Trophoblast cell (in vitro differentiated cells and primary cell): ENCODE results near the gene RGS7BP. TPM values are rescaled to one million over a fixed set of nuclear protein-coding genes. Genes with fewer than 3 reads are reported as not detected.
A peak's percentile ranks its signal among the peaks of the same experiment; 100 is the strongest.

Experiments
- DNase-seq, 2 donors: peaks; one replicate each; pipeline ENCODE4 v3.0.0-alpha.2; 2016
- H2AFZ ChIP-seq: 2 replicates; pipeline ENCODE4 v1.6.1; 2013; ENCODE audit warnings: low read length, moderate library complexity, mild to moderate bottlenecking; ENCODE audit not compliant: insufficient read depth, poor library complexity
- H2AK5ac ChIP-seq: 2 replicates; pipeline ENCODE4 v1.6.1; 2013; ENCODE audit warnings: mild to moderate bottlenecking, low read length
- H2BK120ac ChIP-seq: 2 replicates; pipeline ENCODE4 v1.6.1; 2013; ENCODE audit warnings: low read length, mild to moderate bottlenecking, moderate library complexity; ENCODE audit not compliant: insufficient read depth, poor library complexity
- H2BK12ac ChIP-seq: 2 replicates; pipeline ENCODE4 v1.6.1; 2013; ENCODE audit warnings: mild to moderate bottlenecking, low read length, moderate library complexity
- H2BK5ac ChIP-seq: 2 replicates; pipeline ENCODE4 v1.6.1; 2013; ENCODE audit warnings: low read length, low read depth, moderate library complexity, mild to moderate bottlenecking; ENCODE audit not compliant: poor library complexity
- H3K14ac ChIP-seq: 2 replicates; pipeline ENCODE4 v1.6.1; 2013; ENCODE audit warnings: mild to moderate bottlenecking, low read length
- H3K18ac ChIP-seq: 2 replicates; pipeline ENCODE4 v1.6.1; 2013; ENCODE audit warnings: mild to moderate bottlenecking, low read length
- H3K23ac ChIP-seq: 2 replicates; pipeline ENCODE4 v1.6.1; 2013; ENCODE audit warnings: low read length
- H3K27ac ChIP-seq: 2 replicates; pipeline ENCODE4 v1.5.1; 2013; ENCODE audit warnings: low read depth, mild to moderate bottlenecking, inconsistent platforms, low read length, moderate library complexity
- H3K27me3 ChIP-seq: 2 replicates; pipeline ENCODE4 v1.6.1; 2013; ENCODE audit warnings: inconsistent platforms, mild to moderate bottlenecking, low read length, moderate library complexity; ENCODE audit not compliant: insufficient read depth
- H3K36me3 ChIP-seq, 2 experiments: 1 replicate in 1 of 2; 2 replicates in 1 of 2; pipeline ENCODE4 v1.6.1; 2013; ENCODE audit warnings: low read length in 2 of 2, mild to moderate bottlenecking in 2 of 2, moderate library complexity in 1 of 2; ENCODE audit not compliant: insufficient read depth in 2 of 2, control insufficient read depth in 1 of 2
- H3K4ac ChIP-seq: 2 replicates; pipeline ENCODE4 v1.6.1; 2013; ENCODE audit warnings: low read depth, mild to moderate bottlenecking, low read length, moderate library complexity
- H3K4me1 ChIP-seq, 2 experiments: 1 replicate in 1 of 2; 2 replicates in 1 of 2; pipeline ENCODE4 v1.6.1; 2013; ENCODE audit warnings: low read length in 2 of 2, mild to moderate bottlenecking in 2 of 2, moderate library complexity in 1 of 2; ENCODE audit not compliant: insufficient read depth in 2 of 2, control insufficient read depth in 1 of 2
- H3K4me2 ChIP-seq: 2 replicates; pipeline ENCODE4 v1.6.1; 2013; ENCODE audit warnings: inconsistent platforms, mild to moderate bottlenecking, low read length, moderate library complexity
- H3K4me3 ChIP-seq: 2 replicates; pipeline ENCODE4 v1.5.1; 2013; ENCODE audit warnings: mild to moderate bottlenecking, low read depth, low read length, inconsistent platforms
- H3K79me1 ChIP-seq: one replicate; pipeline ENCODE4 v1.6.1; 2013; ENCODE audit warnings: low read length
- H3K79me2 ChIP-seq: 2 replicates; pipeline ENCODE4 v1.6.1; 2013; ENCODE audit warnings: low read length, mild to moderate bottlenecking; ENCODE audit not compliant: control insufficient read depth, insufficient read depth, poor library complexity
- H3K9ac ChIP-seq: 2 replicates; pipeline ENCODE4 v1.6.1; 2013; ENCODE audit warnings: mild to moderate bottlenecking, low read length
- H3K9me3 ChIP-seq: 2 replicates; pipeline ENCODE4 v1.6.1; 2013; ENCODE audit warnings: low read depth, mild to moderate bottlenecking, control low read depth, inconsistent platforms, low read length; ENCODE audit not compliant: insufficient read depth
- H4K12ac ChIP-seq: 2 replicates; pipeline ENCODE4 v1.6.1; 2013; ENCODE audit warnings: low read depth, mild to moderate bottlenecking, low read length, moderate library complexity
- H4K8ac ChIP-seq: 2 replicates; pipeline ENCODE4 v1.6.1; 2013; ENCODE audit warnings: low read depth, mild to moderate bottlenecking, low read length, moderate library complexity
- H4K91ac ChIP-seq: one replicate; pipeline ENCODE4 v1.6.1; 2013; ENCODE audit warnings: low read depth, mild to moderate bottlenecking, low read length, moderate library complexity
- WGBS: extraction: QIAGEN DNeasy Blood & Tissue Kit; methylation state at CpG from one replicate; pipeline ENCODE4 v1.1.7; 2013; ENCODE audit warnings: missing lambda C conversion rate; ENCODE audit not compliant: insufficient read length, insufficient coverage; ENCODE audit errors: extremely low coverage; 5-methylcytosine and 5-hydroxymethylcytosine counted together
- polyA plus RNA-seq: library from polyadenylated mRNA; stranded (reverse); fragments of 200-250 nt; gene quantifications from 2 replicates; pipeline ENCODE4 v1.2.3, GENCODE V29; 2013

Gene RGS7BP
- polyA plus RNA-seq, result 0.14 TPM in 1 of 2 replicates, not detected in the other

DNA sequence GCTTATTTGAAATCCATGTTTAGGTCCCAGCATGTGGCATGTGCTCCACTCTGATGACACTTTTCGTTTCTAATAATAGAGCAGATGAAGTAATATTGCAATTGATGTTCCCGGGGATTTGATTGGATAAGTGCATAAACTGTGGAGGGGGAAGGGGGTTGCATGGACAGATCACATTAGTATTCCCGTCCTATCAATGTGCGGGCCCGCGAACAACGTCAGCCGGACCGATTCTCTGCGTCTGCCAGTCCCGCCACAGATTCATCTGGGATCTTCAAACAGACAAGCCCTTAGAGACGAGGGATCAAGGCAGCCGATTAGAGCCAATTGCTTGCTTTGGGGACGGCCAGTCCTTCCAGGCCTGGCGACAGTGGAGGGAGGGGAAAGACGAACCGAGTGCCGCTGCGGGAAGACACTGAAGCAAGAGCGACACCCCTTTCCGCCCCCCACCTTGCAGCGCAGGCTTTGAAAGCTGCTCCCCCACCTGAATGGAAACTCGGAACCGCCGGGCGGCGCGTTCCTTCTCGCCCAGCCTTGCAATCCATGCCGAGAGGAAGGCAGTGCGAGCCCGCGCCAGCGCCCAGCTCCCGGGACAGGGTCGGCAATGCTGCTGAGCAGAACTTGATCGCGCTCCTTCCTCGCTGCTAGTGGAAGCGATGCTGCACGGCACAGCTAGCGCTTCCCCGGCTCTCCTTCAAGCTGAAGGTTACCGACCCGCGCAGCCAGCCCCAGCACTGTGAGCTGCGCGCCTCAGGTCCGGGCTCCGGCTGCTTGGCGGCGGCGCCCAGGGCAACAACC is at the start of gene RGS7BP:
Gene RGS7BP (plus strand): TSS at position 247 of the 798 bp plus-strand sequence. CDS start 610 bp downstream, outside the sequence.
- DNase-seq, result no peak
- H2BK12ac ChIP-seq, result no peak within 1 kb of the TSS
- no peak within 1 kb of the TSS for H3K18ac ChIP-seq
- H3K4me3 ChIP-seq, result peak within 1 kb of the TSS; percentile 38
- H3K9me3 ChIP-seq, result no peaks in the 10 kb centered on the region
- H3K79me2 ChIP-seq, result no peaks in the 10 kb centered on the region
- H3K4ac ChIP-seq, result no peak within 1 kb of the TSS
- peaks cover 0 to 7% of the 10 kb centered on the region in 2 experiments for H3K4me1 ChIP-seq
- no peaks in the 10 kb centered on the region for H3K79me1 ChIP-seq
- H4K12ac ChIP-seq, result no peak within 1 kb of the TSS
- H4K8ac ChIP-seq, result no peak within 1 kb of the TSS
- peak within 1 kb of the TSS; percentile 68 for H3K4me2 ChIP-seq
- H3K27me3 ChIP-seq, result peaks cover 18% of the 10 kb centered on the region
- H3K9ac ChIP-seq, result no peak within 1 kb of the TSS
- H3K14ac ChIP-seq, result no peak within 1 kb of the TSS
- WGBS, result no CpG with 5 or more reads among the region's 53 CpGs
- H2AFZ ChIP-seq, result peak within 1 kb of the TSS; percentile 39
- no peak within 1 kb of the TSS for H2BK5ac ChIP-seq
- no peak within 1 kb of the TSS for H2AK5ac ChIP-seq
- no peaks in the 10 kb centered on the region for H3K36me3 ChIP-seq
- H3K23ac ChIP-seq, result no peak within 1 kb of the TSS
- H2BK120ac ChIP-seq, result no peak within 1 kb of the TSS
- no peak within 1 kb of the TSS for H3K27ac ChIP-seq
- no peak within 1 kb of the TSS for H4K91ac ChIP-seq

DNA sequence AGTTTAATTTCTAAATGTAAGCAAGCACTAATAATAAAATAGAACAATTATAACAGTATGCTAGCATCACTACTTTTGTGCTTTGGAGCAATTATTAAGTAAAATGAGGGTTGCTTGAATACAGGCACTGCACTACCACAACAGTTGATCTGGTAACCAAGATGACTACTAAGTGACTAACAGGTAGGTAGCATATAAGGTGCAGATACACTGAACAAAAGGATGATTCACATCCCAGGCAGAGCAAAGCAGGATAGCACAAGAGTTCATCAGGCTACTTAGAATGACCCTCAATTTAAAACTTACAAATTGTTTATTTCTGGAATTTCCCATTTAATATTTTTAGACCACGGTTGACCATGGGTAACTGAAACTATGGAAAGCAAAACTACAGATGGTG is 48.0 kb upstream of the RGS7BP start:
- Histone ChIP-seq H3K27me3 (no peaks in the 10 kb centered on the region), H3K4me1 (no peaks in the 10 kb centered on the region), H3K23ac (no peak overlapping the region), H2BK5ac (no peak overlapping the region), H3K9ac (no peak overlapping the region), H3K14ac (no peak overlapping the region), H2BK120ac (no peak overlapping the region), H2AFZ (no peak overlapping the region), H3K4ac (no peak overlapping the region), H3K79me1 (no peaks in the 10 kb centered on the region), H4K12ac (no peak overlapping the region), H2AK5ac (no peak overlapping the region), H2BK12ac (no peak overlapping the region), H3K4me2 (no peak overlapping the region), H4K91ac (no peak overlapping the region), H3K4me3 (no peak overlapping the region), H3K27ac (no peak overlapping the region), H4K8ac (no peak overlapping the region), H3K18ac (no peak overlapping the region), H3K9me3 (peaks cover 2% of the 10 kb centered on the region), H3K79me2 (no peaks in the 10 kb centered on the region), H3K36me3 (no peaks in the 10 kb centered on the region)
- WGBS, result no CpG with 5 or more reads among the region's 1 CpG
- no peak for DNase-seq

DNA sequence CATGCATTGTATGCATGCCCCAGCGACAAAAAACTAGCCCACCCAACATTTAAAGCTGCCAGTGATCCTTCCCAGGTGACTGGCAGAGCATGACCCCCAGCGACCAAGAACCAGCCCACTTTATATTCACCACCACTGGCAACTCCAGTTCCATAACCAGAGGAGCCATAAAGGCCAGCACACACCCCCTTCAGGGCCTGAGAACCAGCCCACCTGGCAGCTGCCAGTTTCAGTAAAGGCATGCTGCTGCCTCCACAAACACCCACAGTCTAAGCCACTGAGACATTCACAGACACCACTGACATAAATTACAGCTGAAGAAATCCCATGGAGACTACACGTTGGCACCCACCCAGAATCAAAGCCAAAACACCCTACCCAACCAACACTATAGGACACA is 46.9 kb upstream of the RGS7BP start:
- H3K9me3 ChIP-seq, result peaks cover 2% of the 10 kb centered on the region
- no peak overlapping the region for H3K4me2 ChIP-seq
- DNase-seq, result no peak
- WGBS, result no CpG with 5 or more reads among the region's 3 CpGs
- no peak overlapping the region for H4K12ac ChIP-seq
- H3K4me1 ChIP-seq, result no peaks in the 10 kb centered on the region
- no peak overlapping the region for H3K4ac ChIP-seq
- H3K36me3 ChIP-seq, result no peaks in the 10 kb centered on the region
- H3K23ac ChIP-seq, result no peak overlapping the region
- no peak overlapping the region for H3K14ac ChIP-seq
- H2BK120ac ChIP-seq, result no peak overlapping the region
- H2BK5ac ChIP-seq, result no peak overlapping the region
- H3K79me2 ChIP-seq, result no peaks in the 10 kb centered on the region
- H4K91ac ChIP-seq, result no peak overlapping the region
- H3K4me3 ChIP-seq, result no peak overlapping the region
- no peak overlapping the region for H4K8ac ChIP-seq
- no peak overlapping the region for H3K27ac ChIP-seq
- no peak overlapping the region for H2AFZ ChIP-seq
- no peak overlapping the region for H3K9ac ChIP-seq
- no peaks in the 10 kb centered on the region for H3K27me3 ChIP-seq
- no peak overlapping the region for H2AK5ac ChIP-seq
- no peak overlapping the region for H2BK12ac ChIP-seq
- no peaks in the 10 kb centered on the region for H3K79me1 ChIP-seq
- H3K18ac ChIP-seq, result no peak overlapping the region

DNA sequence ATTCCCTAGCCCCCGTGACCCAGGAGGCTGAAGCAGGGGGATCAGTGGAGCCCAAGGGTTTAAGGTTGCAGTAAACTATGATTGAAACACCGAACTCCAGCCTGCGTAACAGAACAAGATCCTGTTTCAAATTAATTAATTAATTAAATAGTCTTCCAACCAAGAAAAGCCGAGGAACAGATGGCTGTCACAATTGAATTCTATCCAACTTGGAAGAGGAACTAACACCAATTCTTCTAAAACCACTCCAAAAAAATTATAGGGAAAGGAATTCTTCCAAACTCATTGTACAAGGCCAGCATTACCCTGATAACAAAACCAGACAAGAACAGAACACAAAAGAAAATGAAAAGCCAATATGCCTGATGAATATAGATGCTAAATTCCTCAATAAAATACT is 43.4 kb upstream of the RGS7BP start:
- H3K79me2 ChIP-seq, result no peaks in the 10 kb centered on the region
- WGBS, result no CpG with 5 or more reads among the region's 4 CpGs

More for the DNA sequence above, 43.4 kb upstream of the RGS7BP start:
- peaks cover 2% of the 10 kb centered on the region for H3K9me3 ChIP-seq
- no peak overlapping the region for H2AK5ac ChIP-seq
- no peak overlapping the region for H3K23ac ChIP-seq
- no peaks in the 10 kb centered on the region for H3K79me1 ChIP-seq
- no peak overlapping the region for H3K18ac ChIP-seq
- no peak overlapping the region for H3K14ac ChIP-seq
- no peak overlapping the region for H4K91ac ChIP-seq
- H2BK12ac ChIP-seq, result no peak overlapping the region
- H3K4me2 ChIP-seq, result no peak overlapping the region
- no peaks in the 10 kb centered on the region for H3K4me1 ChIP-seq
- H3K9ac ChIP-seq, result no peak overlapping the region
- no peak for DNase-seq
- no peak overlapping the region for H2BK5ac ChIP-seq
- no peaks in the 10 kb centered on the region for H3K36me3 ChIP-seq
- no peak overlapping the region for H3K27ac ChIP-seq
- H2BK120ac ChIP-seq, result no peak overlapping the region
- H2AFZ ChIP-seq, result no peak overlapping the region
- H3K27me3 ChIP-seq, result no peaks in the 10 kb centered on the region
- H3K4ac ChIP-seq, result no peak overlapping the region
- H4K12ac ChIP-seq, result no peak overlapping the region
- no peak overlapping the region for H3K4me3 ChIP-seq
- no peak overlapping the region for H4K8ac ChIP-seq
